SK-N-SH treated with all-trans-retinoic acid at 6 μM for 48 hours (cell line): ENCODE results near the gene ATP6V1F.

ENCODE experiments used
- ATAC-seq: fragments of 200-7000 bp; cut with Tn5 transposase; 3 replicates; pipeline ENCODE4 v1.9.1; 2020; ENCODE audit warnings: mild to moderate bottlenecking, moderate library complexity
- ARNTL ChIP-seq: fragments of 450-650 bp; formaldehyde crosslinking; IDR thresholded peaks from 2 replicates; pipeline ENCODE4 v1.5.0; 2020; ENCODE audit warnings: low read depth, mild to moderate bottlenecking, moderate library complexity, borderline replicate concordance
- BACH2 ChIP-seq: fragments of 250-450 bp; sonication (Bioruptor Pico); IDR thresholded peaks from 2 replicates; pipeline ENCODE4 v1.9.0; 2021; ENCODE audit warnings: mild to moderate bottlenecking, borderline replicate concordance
- CSDC2 ChIP-seq: fragments of 250-450 bp; sonication (Bioruptor Pico); IDR thresholded peaks from 2 replicates; pipeline ENCODE4 v1.5.0; 2020; ENCODE audit warnings: mild to moderate bottlenecking, moderate library complexity
- ESRRG ChIP-seq: fragments of 250-450 bp; sonication (Bioruptor Pico); IDR thresholded peaks from 2 replicates; pipeline ENCODE4 v1.6.1; 2021; ENCODE audit warnings: mild to moderate bottlenecking
- ISL1 ChIP-seq: fragments of 250-450 bp; sonication (Bioruptor Pico); IDR thresholded peaks from 2 replicates; pipeline ENCODE4 v2.1.2; 2022; ENCODE audit warnings: mild to moderate bottlenecking, moderate library complexity
- PPARA ChIP-seq: fragments of 250-450 bp; sonication (Bioruptor Pico); IDR thresholded peaks from 2 replicates; pipeline ENCODE4 v1.5.0; 2020; ENCODE audit warnings: mild to moderate bottlenecking, borderline replicate concordance
- RARB ChIP-seq: fragments of 250-450 bp; sonication (Bioruptor Pico); IDR thresholded peaks from 2 replicates; pipeline ENCODE4 v1.8.0; 2021; ENCODE audit warnings: mild to moderate bottlenecking, moderate library complexity
- SNAI2 ChIP-seq: fragments of 250-450 bp; sonication (Bioruptor Pico); IDR thresholded peaks from 2 replicates; pipeline ENCODE4 v1.5.0; 2020; ENCODE audit warnings: mild to moderate bottlenecking, moderate library complexity
- TCF4 ChIP-seq: fragments of 250-450 bp; sonication (Bioruptor Pico); IDR thresholded peaks from 2 replicates; pipeline ENCODE4 v1.8.0; 2021; ENCODE audit warnings: mild to moderate bottlenecking, moderate library complexity, borderline replicate concordance
- TOX ChIP-seq: fragments of 250-450 bp; sonication (Bioruptor Pico); IDR thresholded peaks from 2 replicates; pipeline ENCODE4 v1.8.0; 2021; ENCODE audit warnings: mild to moderate bottlenecking, moderate library complexity, borderline replicate concordance
- ZC3H10 ChIP-seq: fragments of 250-450 bp; sonication (Bioruptor Pico); IDR thresholded peaks from 2 replicates; pipeline ENCODE4 v1.5.1; 2021; ENCODE audit warnings: mild to moderate bottlenecking, moderate library complexity
- ZFP3 ChIP-seq: fragments of 250-450 bp; sonication (Bioruptor Pico); IDR thresholded peaks from 2 replicates; pipeline ENCODE4 v1.5.0; 2020; ENCODE audit warnings: mild to moderate bottlenecking, moderate library complexity
- ZFP30 ChIP-seq: fragments of 450-650 bp; formaldehyde crosslinking; IDR thresholded peaks from 2 replicates; pipeline ENCODE4 v1.5.0; 2022; ENCODE audit warnings: mild to moderate bottlenecking, moderate library complexity
- ZNF565 ChIP-seq: fragments of 450-650 bp; formaldehyde crosslinking; conservative IDR thresholded peaks from 2 replicates; pipeline ENCODE4 v1.5.0; 2020; ENCODE audit warnings: low read depth, mild to moderate bottlenecking, moderate library complexity
- ZNF70 ChIP-seq: fragments of 450-650 bp; formaldehyde crosslinking; IDR thresholded peaks from 2 replicates; pipeline ENCODE4 v1.5.0; 2020; ENCODE audit warnings: mild to moderate bottlenecking, moderate library complexity
- TF ChIP-seq, protein P1 (sequence below): fragments of 250-450 bp; sonication (Bioruptor Pico); IDR thresholded peaks from 2 replicates; pipeline ENCODE4 v1.8.0; 2020; ENCODE audit warnings: mild to moderate bottlenecking, moderate library complexity, borderline replicate concordance
- TF ChIP-seq, protein P2 (sequence below): fragments of 250-450 bp; sonication (Bioruptor Pico); IDR thresholded peaks from 2 replicates; pipeline ENCODE4 v1.5.0; 2020; ENCODE audit warnings: mild to moderate bottlenecking, moderate library complexity
- TF ChIP-seq, protein P3 (sequence below): fragments of 250-450 bp; sonication (Bioruptor Pico); IDR thresholded peaks from 2 replicates; pipeline ENCODE4 v1.5.1; 2021; ENCODE audit warnings: mild to moderate bottlenecking, moderate library complexity
- TF ChIP-seq, protein P4 (sequence below): fragments of 250-450 bp; sonication (Bioruptor Pico); IDR thresholded peaks from 2 replicates; pipeline ENCODE4 v1.8.0; 2021; ENCODE audit warnings: low read depth, mild to moderate bottlenecking, moderate library complexity, borderline replicate concordance
- TF ChIP-seq, protein P5 (sequence below): fragments of 250-450 bp; sonication (Bioruptor Pico); IDR thresholded peaks from 2 replicates; pipeline ENCODE4 v1.5.1; 2020; ENCODE audit warnings: low read depth, mild to moderate bottlenecking, moderate library complexity

The ATP6V1F gene

DNA sequence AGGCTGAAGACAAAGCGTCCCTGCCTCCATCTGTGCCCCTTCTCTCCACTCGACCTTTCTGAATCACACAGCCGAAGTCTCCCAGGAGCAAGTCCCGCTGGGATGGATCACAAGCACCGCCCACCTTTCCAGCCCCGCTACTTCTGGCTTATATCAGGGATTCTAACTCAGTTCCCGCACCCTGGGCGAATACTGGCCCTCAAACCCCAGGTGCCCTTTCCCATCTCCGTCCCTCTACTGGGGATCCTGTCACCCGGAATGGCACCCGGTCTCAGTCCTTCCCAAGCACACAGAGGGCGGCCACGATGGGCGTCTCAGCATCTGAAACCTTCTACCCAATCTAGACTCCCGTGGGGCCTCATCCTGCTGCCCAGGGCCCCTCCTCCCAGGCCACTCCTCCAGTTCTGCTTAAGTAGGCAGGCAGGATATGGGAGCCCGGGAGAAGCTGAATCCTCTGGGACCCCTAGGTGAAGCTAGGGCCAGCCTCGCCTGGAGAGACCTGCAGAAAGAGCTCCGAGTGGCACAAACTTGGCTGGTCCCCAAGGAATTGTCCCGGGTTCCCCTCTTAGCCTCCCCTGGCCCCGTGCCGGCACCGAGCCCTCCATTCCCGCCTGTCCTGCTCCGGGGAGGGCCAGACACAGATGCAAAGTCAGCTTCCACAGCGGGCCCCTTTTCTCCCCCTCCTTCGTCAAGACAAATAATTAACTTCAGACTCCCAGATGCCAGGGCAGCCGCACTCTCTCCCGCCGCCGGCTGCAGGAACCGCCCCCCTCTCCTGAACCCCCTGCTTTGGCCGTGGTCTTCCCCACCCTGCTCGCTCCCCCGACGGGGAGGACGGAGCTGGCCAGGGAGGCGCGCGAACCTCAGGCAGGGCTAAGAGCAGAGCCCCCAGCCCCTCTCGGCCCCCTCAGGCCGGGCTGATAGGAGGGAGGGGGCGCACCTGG, 47.2 kb downstream of the ATP6V1F start (continued):
- TF ChIP-seq ARNTL (CRISPR knock-in tag) (no peak), PPARA (no peak), ZNF565 (CRISPR knock-in tag) (no peak), ZNF70 (CRISPR knock-in tag) (no peak)

DNA sequence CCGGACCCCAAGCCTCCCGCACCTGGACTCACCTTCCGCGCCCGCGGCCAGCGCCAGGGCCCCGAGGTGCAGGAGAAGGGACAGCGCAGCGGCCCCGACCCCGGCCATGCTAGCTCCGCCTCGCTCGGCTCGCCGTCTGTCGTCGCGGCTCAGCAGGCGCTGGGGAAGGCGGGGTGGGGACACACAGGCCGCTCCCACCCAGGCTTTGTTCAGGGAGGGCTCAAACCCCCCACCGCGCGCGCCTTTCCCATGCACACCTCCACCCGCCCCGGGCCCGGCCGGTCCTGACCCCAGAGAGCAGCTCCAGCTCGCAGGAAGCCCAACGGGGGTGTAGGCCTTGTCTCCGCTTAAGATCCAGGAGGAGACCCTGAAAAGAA, 47.9 kb downstream of the ATP6V1F start, which contains the start of gene KCP:
Gene KCP, minus strand, starts transcription at position 141 of the 377 bp plus-strand sequence. Its CDS starts 33 bp downstream, at position 108.
- TF ChIP-seq ISL1 (CRISPR knock-in tag) (no peak), CSDC2 (CRISPR knock-in tag) (no peak), ZC3H10 (no peak), TOX (CRISPR knock-in tag) (no peak), RARB (CRISPR knock-in tag) (no peak), ZNF565 (CRISPR knock-in tag) (no peak), TCF4 (no peak), ARNTL (CRISPR knock-in tag) (no peak), ZFP30 (CRISPR knock-in tag) (no peak), PPARA (no peak)
- TF ChIP-seq, protein P1, sequence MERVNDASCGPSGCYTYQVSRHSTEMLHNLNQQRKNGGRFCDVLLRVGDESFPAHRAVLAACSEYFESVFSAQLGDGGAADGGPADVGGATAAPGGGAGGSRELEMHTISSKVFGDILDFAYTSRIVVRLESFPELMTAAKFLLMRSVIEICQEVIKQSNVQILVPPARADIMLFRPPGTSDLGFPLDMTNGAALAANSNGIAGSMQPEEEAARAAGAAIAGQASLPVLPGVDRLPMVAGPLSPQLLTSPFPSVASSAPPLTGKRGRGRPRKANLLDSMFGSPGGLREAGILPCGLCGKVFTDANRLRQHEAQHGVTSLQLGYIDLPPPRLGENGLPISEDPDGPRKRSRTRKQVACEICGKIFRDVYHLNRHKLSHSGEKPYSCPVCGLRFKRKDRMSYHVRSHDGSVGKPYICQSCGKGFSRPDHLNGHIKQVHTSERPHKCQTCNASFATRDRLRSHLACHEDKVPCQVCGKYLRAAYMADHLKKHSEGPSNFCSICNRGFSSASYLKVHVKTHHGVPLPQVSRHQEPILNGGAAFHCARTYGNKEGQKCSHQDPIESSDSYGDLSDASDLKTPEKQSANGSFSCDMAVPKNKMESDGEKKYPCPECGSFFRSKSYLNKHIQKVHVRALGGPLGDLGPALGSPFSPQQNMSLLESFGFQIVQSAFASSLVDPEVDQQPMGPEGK: no peak
- TF ChIP-seq, protein P2, sequence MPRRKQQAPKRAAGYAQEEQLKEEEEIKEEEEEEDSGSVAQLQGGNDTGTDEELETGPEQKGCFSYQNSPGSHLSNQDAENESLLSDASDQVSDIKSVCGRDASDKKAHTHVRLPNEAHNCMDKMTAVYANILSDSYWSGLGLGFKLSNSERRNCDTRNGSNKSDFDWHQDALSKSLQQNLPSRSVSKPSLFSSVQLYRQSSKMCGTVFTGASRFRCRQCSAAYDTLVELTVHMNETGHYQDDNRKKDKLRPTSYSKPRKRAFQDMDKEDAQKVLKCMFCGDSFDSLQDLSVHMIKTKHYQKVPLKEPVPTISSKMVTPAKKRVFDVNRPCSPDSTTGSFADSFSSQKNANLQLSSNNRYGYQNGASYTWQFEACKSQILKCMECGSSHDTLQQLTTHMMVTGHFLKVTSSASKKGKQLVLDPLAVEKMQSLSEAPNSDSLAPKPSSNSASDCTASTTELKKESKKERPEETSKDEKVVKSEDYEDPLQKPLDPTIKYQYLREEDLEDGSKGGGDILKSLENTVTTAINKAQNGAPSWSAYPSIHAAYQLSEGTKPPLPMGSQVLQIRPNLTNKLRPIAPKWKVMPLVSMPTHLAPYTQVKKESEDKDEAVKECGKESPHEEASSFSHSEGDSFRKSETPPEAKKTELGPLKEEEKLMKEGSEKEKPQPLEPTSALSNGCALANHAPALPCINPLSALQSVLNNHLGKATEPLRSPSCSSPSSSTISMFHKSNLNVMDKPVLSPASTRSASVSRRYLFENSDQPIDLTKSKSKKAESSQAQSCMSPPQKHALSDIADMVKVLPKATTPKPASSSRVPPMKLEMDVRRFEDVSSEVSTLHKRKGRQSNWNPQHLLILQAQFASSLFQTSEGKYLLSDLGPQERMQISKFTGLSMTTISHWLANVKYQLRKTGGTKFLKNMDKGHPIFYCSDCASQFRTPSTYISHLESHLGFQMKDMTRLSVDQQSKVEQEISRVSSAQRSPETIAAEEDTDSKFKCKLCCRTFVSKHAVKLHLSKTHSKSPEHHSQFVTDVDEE (CRISPR knock-in tag): no peak
- TF ChIP-seq, protein P3, sequence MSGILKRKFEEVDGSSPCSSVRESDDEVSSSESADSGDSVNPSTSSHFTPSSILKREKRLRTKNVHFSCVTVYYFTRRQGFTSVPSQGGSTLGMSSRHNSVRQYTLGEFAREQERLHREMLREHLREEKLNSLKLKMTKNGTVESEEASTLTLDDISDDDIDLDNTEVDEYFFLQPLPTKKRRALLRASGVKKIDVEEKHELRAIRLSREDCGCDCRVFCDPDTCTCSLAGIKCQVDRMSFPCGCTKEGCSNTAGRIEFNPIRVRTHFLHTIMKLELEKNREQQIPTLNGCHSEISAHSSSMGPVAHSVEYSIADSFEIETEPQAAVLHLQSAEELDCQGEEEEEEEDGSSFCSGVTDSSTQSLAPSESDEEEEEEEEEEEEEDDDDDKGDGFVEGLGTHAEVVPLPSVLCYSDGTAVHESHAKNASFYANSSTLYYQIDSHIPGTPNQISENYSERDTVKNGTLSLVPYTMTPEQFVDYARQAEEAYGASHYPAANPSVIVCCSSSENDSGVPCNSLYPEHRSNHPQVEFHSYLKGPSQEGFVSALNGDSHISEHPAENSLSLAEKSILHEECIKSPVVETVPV (CRISPR knock-in tag): no peak
- no peak for ATAC-seq

DNA sequence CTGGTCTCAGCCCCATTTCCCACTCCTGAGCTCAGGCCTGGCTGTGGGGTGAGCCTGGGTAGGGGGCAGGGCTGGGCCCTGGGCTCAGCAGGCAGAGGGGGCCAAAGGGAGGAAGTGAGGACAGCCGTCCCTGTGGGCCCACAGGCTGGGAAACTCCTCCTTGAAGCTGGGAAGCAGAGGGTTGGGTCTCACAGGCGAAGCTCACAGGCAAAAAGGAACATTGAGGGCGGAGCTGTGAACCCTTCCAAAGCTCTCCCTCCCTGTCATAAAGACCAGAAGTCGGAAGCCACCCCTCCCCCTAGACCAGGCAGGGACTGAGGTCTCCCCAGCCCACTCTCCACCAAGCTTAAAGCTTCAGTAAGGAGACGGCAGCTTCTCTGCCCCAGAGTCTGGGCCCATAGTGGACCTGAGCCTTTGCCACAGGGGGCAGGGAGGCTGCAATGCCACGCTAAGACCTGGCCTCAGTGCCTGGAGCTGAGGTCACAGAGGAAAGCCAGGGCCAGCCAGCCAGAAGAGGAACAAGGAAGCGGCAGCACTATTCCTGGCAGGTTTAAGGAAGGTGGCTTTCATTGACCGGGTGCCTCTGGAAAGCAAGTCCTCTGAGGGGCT, 48.9 kb downstream of the ATP6V1F start:
- no peak for ATAC-seq
- no peak for TF ChIP-seq ZFP30 (CRISPR knock-in tag)
- TF ChIP-seq, protein P4, sequence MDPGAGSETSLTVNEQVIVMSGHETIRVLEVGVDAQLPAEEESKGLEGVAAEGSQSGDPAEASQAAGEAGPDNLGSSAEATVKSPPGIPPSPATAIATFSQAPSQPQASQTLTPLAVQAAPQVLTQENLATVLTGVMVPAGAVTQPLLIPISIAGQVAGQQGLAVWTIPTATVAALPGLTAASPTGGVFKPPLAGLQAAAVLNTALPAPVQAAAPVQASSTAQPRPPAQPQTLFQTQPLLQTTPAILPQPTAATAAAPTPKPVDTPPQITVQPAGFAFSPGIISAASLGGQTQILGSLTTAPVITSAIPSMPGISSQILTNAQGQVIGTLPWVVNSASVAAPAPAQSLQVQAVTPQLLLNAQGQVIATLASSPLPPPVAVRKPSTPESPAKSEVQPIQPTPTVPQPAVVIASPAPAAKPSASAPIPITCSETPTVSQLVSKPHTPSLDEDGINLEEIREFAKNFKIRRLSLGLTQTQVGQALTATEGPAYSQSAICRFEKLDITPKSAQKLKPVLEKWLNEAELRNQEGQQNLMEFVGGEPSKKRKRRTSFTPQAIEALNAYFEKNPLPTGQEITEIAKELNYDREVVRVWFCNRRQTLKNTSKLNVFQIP (CRISPR knock-in tag): no peak
- TF ChIP-seq, protein P1: no peak
- TF ChIP-seq PPARA: no peak
- no peak for TF ChIP-seq SNAI2 (CRISPR knock-in tag)

DNA sequence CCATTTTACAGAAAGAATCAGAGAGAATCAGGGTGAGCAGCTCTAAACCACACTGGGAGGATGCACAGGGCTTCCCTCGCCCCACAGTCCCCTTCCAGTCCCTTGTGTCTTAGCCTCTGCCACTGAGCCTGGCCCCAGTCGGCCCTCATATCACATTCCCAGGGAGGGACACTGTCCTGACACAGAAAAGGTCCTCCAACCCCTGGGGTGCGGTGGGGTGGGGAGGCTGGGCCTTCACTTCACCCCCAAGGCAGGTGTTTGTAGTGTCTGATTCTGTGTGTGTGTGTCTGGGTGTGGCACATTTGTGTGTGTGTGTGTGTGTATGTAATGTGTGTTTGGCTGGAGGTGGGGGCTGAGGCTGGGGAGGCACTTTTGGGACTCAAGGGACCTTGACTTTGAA, 49.6 kb downstream of the ATP6V1F start:
- no peak for ATAC-seq
- TF ChIP-seq, protein P4 (CRISPR knock-in tag): no peak
- TF ChIP-seq ZFP30 (CRISPR knock-in tag) (no peak), ESRRG (CRISPR knock-in tag) (no peak), ARNTL (CRISPR knock-in tag) (no peak), TOX (CRISPR knock-in tag) (no peak), BACH2 (CRISPR knock-in tag) (no peak), ZFP3 (no peak)
- TF ChIP-seq, protein P5, sequence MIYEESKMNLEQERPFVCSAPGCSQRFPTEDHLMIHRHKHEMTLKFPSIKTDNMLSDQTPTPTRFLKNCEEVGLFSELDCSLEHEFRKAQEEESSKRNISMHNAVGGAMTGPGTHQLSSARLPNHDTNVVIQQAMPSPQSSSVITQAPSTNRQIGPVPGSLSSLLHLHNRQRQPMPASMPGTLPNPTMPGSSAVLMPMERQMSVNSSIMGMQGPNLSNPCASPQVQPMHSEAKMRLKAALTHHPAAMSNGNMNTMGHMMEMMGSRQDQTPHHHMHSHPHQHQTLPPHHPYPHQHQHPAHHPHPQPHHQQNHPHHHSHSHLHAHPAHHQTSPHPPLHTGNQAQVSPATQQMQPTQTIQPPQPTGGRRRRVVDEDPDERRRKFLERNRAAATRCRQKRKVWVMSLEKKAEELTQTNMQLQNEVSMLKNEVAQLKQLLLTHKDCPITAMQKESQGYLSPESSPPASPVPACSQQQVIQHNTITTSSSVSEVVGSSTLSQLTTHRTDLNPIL (CRISPR knock-in tag): no peak
